ENCODE results near the gene EIF1AD.
"Not testable (repeated sequence)": the region's sequence is repeated elsewhere in the genome, so short reads cannot be mapped to it uniquely, and the experiment has no call there.

EIF1AD gene

GRCh38 chr11:66001942-66002647 lies at the start of gene EIF1AD, which contains the start of gene BANF1:
TSS of gene EIF1AD (minus strand) at chr11:66002157. CDS start at chr11:66000389, 1,768 bp downstream.
TSS of gene BANF1 (plus strand) at chr11:66002503. CDS start at chr11:66003251, 748 bp downstream.
- peak; percentile 96 for DNase-seq

GRCh38 chr11:66051371-66051765 lies 49.4 kb upstream of the EIF1AD start:
- no peak for DNase-seq

- DNase-seq, result no peak
Observed at GRCh38 chr11:66050581-66051231, 48.7 kb upstream of the EIF1AD start.

GRCh38 chr11:66048547-66049323 lies 46.8 kb upstream of the EIF1AD start, which contains the start of gene GAL3ST3:
TSS of gene GAL3ST3 (minus strand) at chr11:66049161. CDS start at chr11:66045415, 3,746 bp downstream.
- DNase-seq, result no peak

GRCh38 chr11:66047541-66048365 lies 45.8 kb upstream of the EIF1AD start:
- DNase-seq, result no peak

GRCh38 chr11:66046901-66047300 lies 44.9 kb upstream of the EIF1AD start:
- no peak for DNase-seq

GRCh38 chr11:66045177-66045639 lies 43.3 kb upstream of the EIF1AD start:
- peak; percentile 79 for DNase-seq

GRCh38 chr11:66044757-66045156 lies 42.8 kb upstream of the EIF1AD start:
- peak; percentile 73 for DNase-seq

- DNase-seq, result no peak
Observed at GRCh38 chr11:66042996-66043906, 41.3 kb upstream of the EIF1AD start.

- no peak for DNase-seq
Observed at GRCh38 chr11:66042227-66042995, 40.5 kb upstream of the EIF1AD start.

GRCh38 chr11:66039765-66040164 lies 37.8 kb upstream of the EIF1AD start:
- DNase-seq, result no peak

GRCh38 chr11:66037327-66037726 lies 35.4 kb upstream of the EIF1AD start:
- no peak for DNase-seq

- no peak for DNase-seq
Observed at GRCh38 chr11:66036334-66036710, 34.4 kb upstream of the EIF1AD start.

GRCh38 chr11:66035653-66036333 lies 33.8 kb upstream of the EIF1AD start:
- no peak for DNase-seq

- no peak for DNase-seq
Observed at GRCh38 chr11:66032957-66033735, 31.2 kb upstream of the EIF1AD start.

GRCh38 chr11:66026017-66026529 lies 24.1 kb upstream of the EIF1AD start, which contains the start of gene CATSPER1:
TSS of gene CATSPER1 (minus strand) at chr11:66026479. CDS start at chr11:66026379, 100 bp downstream.
- DNase-seq, result no peak

- not testable (repeated sequence) for DNase-seq
Observed at GRCh38 chr11:66023186-66023440, 21.2 kb upstream of the EIF1AD start.

GRCh38 chr11:66022401-66023185 lies 20.6 kb upstream of the EIF1AD start:
- peak; percentile 51 for DNase-seq

Measured in CD4-positive, alpha-beta T cell treated with Interleukin-4 for 4 hours (primary cell).